ES-I3 (cell line): ENCODE results near the gene MAGIX.
"Not testable (repeated sequence)": the region's sequence is repeated elsewhere in the genome, so short reads cannot be mapped to it uniquely, and the experiment has no call there.

Experiments used
- H3K36me3 ChIP-seq: 2 replicates; pipeline ENCODE4 v1.6.1; 2013; ENCODE audit warnings: mild to moderate bottlenecking, low read length, control low read depth, moderate library complexity; ENCODE audit not compliant: insufficient read depth
- H3K4me1 ChIP-seq: 2 replicates; pipeline ENCODE4 v1.6.1; 2013; ENCODE audit warnings: mild to moderate bottlenecking, control low read depth, low read length; ENCODE audit not compliant: insufficient read depth
- H3K9ac ChIP-seq: 2 replicates; pipeline ENCODE4 v1.6.1; 2013; ENCODE audit warnings: low read depth, mild to moderate bottlenecking, low read length, moderate library complexity
- H3K9me3 ChIP-seq: 2 replicates; pipeline ENCODE4 v1.6.1; 2013; ENCODE audit warnings: mild to moderate bottlenecking, low read length, moderate library complexity; ENCODE audit not compliant: control insufficient read depth, insufficient read depth

MAGIX gene

GRCh38 chrX:49167740-49168108 lies 5.2 kb downstream of the MAGIX start:
- Histone ChIP-seq H3K9ac (peak overlapping the region; percentile 31; the same call in 1 of the 2 replicates), H3K36me3 (no peaks in the 10 kb centered on the region), H3K9me3 (no peaks in the 10 kb centered on the region), H3K4me1 (peaks cover 11% of the 10 kb centered on the region)

GRCh38 chrX:49171752-49172279 lies 9.3 kb downstream of the MAGIX start, which contains the start of gene PLP2:
Gene PLP2 (plus strand): TSS chrX:49171898. CDS start chrX:49172001, 103 bp downstream.
- Histone ChIP-seq H3K4me1 (peaks cover 6% of the 10 kb centered on the region), H3K9ac (peak within 1 kb of the TSS; percentile 65; the same call in 1 of the 2 replicates), H3K36me3 (no peaks in the 10 kb centered on the region), H3K9me3 (no peaks in the 10 kb centered on the region)

- no peaks in the 10 kb centered on the region for H3K9me3 ChIP-seq
- peaks cover 6% of the 10 kb centered on the region for H3K4me1 ChIP-seq
- peak overlapping the region; percentile 65; the same call in 1 of the 2 replicates for H3K9ac ChIP-seq
- no peaks in the 10 kb centered on the region; the same call in 1 of the 2 replicates for H3K36me3 ChIP-seq
These were observed 9.8 kb downstream of the MAGIX start for GRCh38 chrX:49172280-49172780.

GRCh38 chrX:49173544-49173943 lies 11.0 kb downstream of the MAGIX start:
- H3K9me3 ChIP-seq, H3K36me3 ChIP-seq, H3K4me1 ChIP-seq, H3K9ac ChIP-seq: not testable (repeated sequence)

GRCh38 chrX:49174723-49175122 lies 12.2 kb downstream of the MAGIX start:
- no peaks in the 10 kb centered on the region; the same call in 1 of the 2 replicates for H3K36me3 ChIP-seq
- no peak overlapping the region for H3K9ac ChIP-seq
- no peaks in the 10 kb centered on the region for H3K9me3 ChIP-seq
- H3K4me1 ChIP-seq: no peaks in the 10 kb centered on the region; the same call in 1 of the 2 replicates

GRCh38 chrX:49175435-49176274 lies 13.1 kb downstream of the MAGIX start:
- H3K4me1 ChIP-seq: no peaks in the 10 kb centered on the region; the same call in 1 of the 2 replicates
- H3K36me3 ChIP-seq: no peaks in the 10 kb centered on the region; the same call in 1 of the 2 replicates
- H3K9ac ChIP-seq: no peak overlapping the region
- H3K9me3 ChIP-seq: no peaks in the 10 kb centered on the region

- Histone ChIP-seq H3K36me3 (no peaks in the 10 kb centered on the region; the same call in 1 of the 2 replicates), H3K4me1 (no peaks in the 10 kb centered on the region; the same call in 1 of the 2 replicates), H3K9me3 (no peaks in the 10 kb centered on the region), H3K9ac (no peak overlapping the region)
These were observed 14.1 kb downstream of the MAGIX start for GRCh38 chrX:49176421-49177326.

- H3K9me3 ChIP-seq: no peaks in the 10 kb centered on the region
- no peak overlapping the region for H3K9ac ChIP-seq
- H3K4me1 ChIP-seq: no peaks in the 10 kb centered on the region; the same call in 1 of the 2 replicates
- H3K36me3 ChIP-seq: no peaks in the 10 kb centered on the region; the same call in 1 of the 2 replicates
These were observed 14.8 kb downstream of the MAGIX start for GRCh38 chrX:49177338-49177833.

GRCh38 chrX:49177873-49178480 lies 15.4 kb downstream of the MAGIX start:
- H3K4me1 ChIP-seq: no peaks in the 10 kb centered on the region; the same call in 1 of the 2 replicates
- no peak overlapping the region for H3K9ac ChIP-seq
- no peaks in the 10 kb centered on the region for H3K9me3 ChIP-seq
- H3K36me3 ChIP-seq: no peaks in the 10 kb centered on the region; the same call in 1 of the 2 replicates

- H3K9ac ChIP-seq: no peak overlapping the region
- H3K9me3 ChIP-seq: no peaks in the 10 kb centered on the region
- no peaks in the 10 kb centered on the region; the same call in 1 of the 2 replicates for H3K4me1 ChIP-seq
- H3K36me3 ChIP-seq: no peaks in the 10 kb centered on the region; the same call in 1 of the 2 replicates
These were observed 16.0 kb downstream of the MAGIX start for GRCh38 chrX:49178537-49178936.

GRCh38 chrX:49179358-49179757 lies 16.8 kb downstream of the MAGIX start:
- Histone ChIP-seq H3K9me3 (no peaks in the 10 kb centered on the region), H3K4me1 (no peaks in the 10 kb centered on the region; the same call in 1 of the 2 replicates), H3K9ac (no peak overlapping the region), H3K36me3 (no peaks in the 10 kb centered on the region; the same call in 1 of the 2 replicates)

- H3K36me3 ChIP-seq: no peaks in the 10 kb centered on the region; the same call in 1 of the 2 replicates
- H3K4me1 ChIP-seq: peaks cover 8% of the 10 kb centered on the region; the same call in 1 of the 2 replicates
- H3K9ac ChIP-seq: no peak overlapping the region
- H3K9me3 ChIP-seq: no peaks in the 10 kb centered on the region
These were observed 21.2 kb downstream of the MAGIX start for GRCh38 chrX:49183701-49184281.
